HepG2 (cell line): ENCODE data around the gene SPOP. TPM values are rescaled to one million over a fixed set of nuclear protein-coding genes. Genes with fewer than 3 reads are reported as not detected.

Source experiments
- GATAD2A ChIP-seq: IDR thresholded peaks from 2 replicates; pipeline ENCODE4 v1.6.1; 2016
- LCORL ChIP-seq, 2 experiments: fragments of 450-650 bp in 1 of 2; sonication (generic) in 1 of 2; formaldehyde crosslinking in 1 of 2; IDR thresholded peaks; 2 replicates each; pipeline versions ENCODE4 v1.5.0 to v1.6.1; 2017 to 2020; ENCODE audit warnings: antibody characterized with exemption in 1 of 2, missing genetic modification reagents in 1 of 2
- MXI1 ChIP-seq: IDR thresholded peaks from 3 replicates; pipeline ENCODE4 v1.6.1; 2012; ENCODE audit warnings: low read depth, low read length, inconsistent platforms, borderline replicate concordance
- NR2F6 ChIP-seq, 2 experiments: IDR thresholded peaks; 2 replicates each; pipeline ENCODE4 v1.6.1; 2016; ENCODE audit warnings: antibody characterized with exemption in 1 of 2, mild to moderate bottlenecking in 1 of 2
- PHF21A ChIP-seq: sonication (generic); formaldehyde crosslinking; IDR thresholded peaks from 2 replicates; pipeline ENCODE4 v1.5.0; 2020; ENCODE audit warnings: mild to moderate bottlenecking, missing genetic modification reagents
- SPEN ChIP-seq: sonication (generic); formaldehyde crosslinking; IDR thresholded peaks from 2 replicates; pipeline ENCODE4 v1.5.1; 2020; ENCODE audit warnings: low read depth, mild to moderate bottlenecking, missing genetic modification reagents
- ZBTB26 ChIP-seq: IDR thresholded peaks from 2 replicates; pipeline ENCODE4 v1.6.1; 2016; ENCODE audit warnings: missing compliant biosample characterization, missing genetic modification reagents, borderline replicate concordance
- ZKSCAN8 ChIP-seq: IDR thresholded peaks from 2 replicates; pipeline ENCODE4 v1.6.1; 2016; ENCODE audit warnings: borderline replicate concordance, missing genetic modification reagents, missing compliant biosample characterization
- ZNF431 ChIP-seq: sonication (generic); formaldehyde crosslinking; IDR thresholded peaks from 2 replicates; pipeline ENCODE4 v1.9.0; 2022; ENCODE audit warnings: missing genetic modification reagents, low read depth, mild to moderate bottlenecking, borderline replicate concordance
- ZNF550 ChIP-seq: sonication (generic); formaldehyde crosslinking; IDR thresholded peaks from 2 replicates; pipeline ENCODE4 v1.4.0; 2020; ENCODE audit warnings: mild to moderate bottlenecking, missing genetic modification reagents, borderline replicate concordance
- ZNF746 ChIP-seq: sonication (generic); formaldehyde crosslinking; IDR thresholded peaks from 2 replicates; pipeline ENCODE4 v1.8.0; 2022; ENCODE audit warnings: mild to moderate bottlenecking, missing genetic modification reagents
- ZNF850 ChIP-seq: sonication (generic); formaldehyde crosslinking; conservative IDR thresholded peaks from 2 replicates; pipeline ENCODE4 v1.9.0; 2021; ENCODE audit warnings: mild to moderate bottlenecking, missing genetic modification reagents
- polyA plus RNA-seq, 8 experiments: library from polyadenylated mRNA; depleted of rRNA in 3 of 8; stranded (reverse) in 7 of 8; unstranded in 1 of 8; fragments of >200 nt; fragmentation: Illumina TruSeq in 4 of 8; extraction: Trizol in 4 of 8; gene quantifications; 2 replicates each; pipeline versions ENCODE4 v1.2.1 to v1.2.3, GENCODE V29; 2011 to 2016; ENCODE audit warnings: low read depth in 4 of 8, missing spikeins in 1 of 8, mixed read lengths in 1 of 8; ENCODE audit not compliant: insufficient read depth in 1 of 8
- total RNA-seq, 5 experiments: library from RNA; depleted of rRNA; stranded (reverse); fragments of >200 nt; fragmentation: Illumina TruSeq; extraction: Trizol; gene quantifications; 2 replicates each; pipeline ENCODE4 v1.2.3, GENCODE V29; 2016; ENCODE audit warnings: low read depth in 1 of 5
- TF ChIP-seq, protein P1 (sequence below): sonication (generic); formaldehyde crosslinking; conservative IDR thresholded peaks from 2 replicates; pipeline ENCODE4 v1.4.0; 2020; ENCODE audit warnings: mild to moderate bottlenecking, missing genetic modification reagents, moderate library complexity
- TF ChIP-seq, protein P2 (sequence below), 2 experiments: sonication (generic) in 1 of 2; formaldehyde crosslinking in 1 of 2; IDR thresholded peaks; 2 replicates each; pipeline versions ENCODE4 v1.5.1 to v1.6.1; 2011 to 2020; ENCODE audit warnings: borderline replicate concordance in 1 of 2, low read depth in 1 of 2, low read length in 1 of 2, mild to moderate bottlenecking in 1 of 2, missing genetic modification reagents in 1 of 2, moderate library complexity in 1 of 2
- TF ChIP-seq, protein P3 (sequence below): sonication (generic); formaldehyde crosslinking; IDR thresholded peaks from 2 replicates; pipeline ENCODE4 v1.8.1; 2023; ENCODE audit warnings: missing genetic modification reagents, inconsistent platforms, borderline replicate concordance
- TF ChIP-seq, protein P4 (sequence below): sonication (generic); formaldehyde crosslinking; IDR thresholded peaks from 2 replicates; pipeline ENCODE4 v1.4.0; 2020; ENCODE audit warnings: missing genetic modification reagents

The SPOP gene
- total and polyA plus RNA-seq, 2 of the 13 experiments (the other 11 are each of a cell fraction or from before 2014, with no cell fraction given) = 52.8 to 60.8 TPM

- TF ChIP-seq PHF21A (CRISPR knock-in tag) = 0 out of 2 replicates have a peak, but pooled peaks have one; percentile 25
- peak; percentile 23; the same call in 1 of the 2 replicates for TF ChIP-seq ZBTB26 (CRISPR knock-in tag)
- 0 out of 2 replicates have a peak, but pooled peaks have one; percentile 25 for TF ChIP-seq ZNF431 (CRISPR knock-in tag)
- 0 out of 3 replicates have a peak, but pooled peaks have one; percentile 16 for TF ChIP-seq MXI1
- no peak for TF ChIP-seq LCORL (IDR thresholded peaks at IDR 0.05)
- 0 out of 2 replicates have a peak, but pooled peaks have one; percentile 31 for TF ChIP-seq LCORL (CRISPR knock-in tag; IDR thresholded peaks at IDR 0.05)
- TF ChIP-seq, protein P1, sequence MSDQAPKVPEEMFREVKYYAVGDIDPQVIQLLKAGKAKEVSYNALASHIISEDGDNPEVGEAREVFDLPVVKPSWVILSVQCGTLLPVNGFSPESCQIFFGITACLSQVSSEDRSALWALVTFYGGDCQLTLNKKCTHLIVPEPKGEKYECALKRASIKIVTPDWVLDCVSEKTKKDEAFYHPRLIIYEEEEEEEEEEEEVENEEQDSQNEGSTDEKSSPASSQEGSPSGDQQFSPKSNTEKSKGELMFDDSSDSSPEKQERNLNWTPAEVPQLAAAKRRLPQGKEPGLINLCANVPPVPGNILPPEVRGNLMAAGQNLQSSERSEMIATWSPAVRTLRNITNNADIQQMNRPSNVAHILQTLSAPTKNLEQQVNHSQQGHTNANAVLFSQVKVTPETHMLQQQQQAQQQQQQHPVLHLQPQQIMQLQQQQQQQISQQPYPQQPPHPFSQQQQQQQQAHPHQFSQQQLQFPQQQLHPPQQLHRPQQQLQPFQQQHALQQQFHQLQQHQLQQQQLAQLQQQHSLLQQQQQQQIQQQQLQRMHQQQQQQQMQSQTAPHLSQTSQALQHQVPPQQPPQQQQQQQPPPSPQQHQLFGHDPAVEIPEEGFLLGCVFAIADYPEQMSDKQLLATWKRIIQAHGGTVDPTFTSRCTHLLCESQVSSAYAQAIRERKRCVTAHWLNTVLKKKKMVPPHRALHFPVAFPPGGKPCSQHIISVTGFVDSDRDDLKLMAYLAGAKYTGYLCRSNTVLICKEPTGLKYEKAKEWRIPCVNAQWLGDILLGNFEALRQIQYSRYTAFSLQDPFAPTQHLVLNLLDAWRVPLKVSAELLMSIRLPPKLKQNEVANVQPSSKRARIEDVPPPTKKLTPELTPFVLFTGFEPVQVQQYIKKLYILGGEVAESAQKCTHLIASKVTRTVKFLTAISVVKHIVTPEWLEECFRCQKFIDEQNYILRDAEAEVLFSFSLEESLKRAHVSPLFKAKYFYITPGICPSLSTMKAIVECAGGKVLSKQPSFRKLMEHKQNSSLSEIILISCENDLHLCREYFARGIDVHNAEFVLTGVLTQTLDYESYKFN (CRISPR knock-in tag) = peak; percentile 26; the same call in 1 of the 2 replicates
- 0 out of 2 replicates have a peak, but pooled peaks have one; percentile 55 for TF ChIP-seq ZKSCAN8 (CRISPR knock-in tag)
- TF ChIP-seq ZNF850 (CRISPR knock-in tag) = no peak
- TF ChIP-seq ZNF746 (CRISPR knock-in tag) = peak; percentile 74
- 0 out of 2 replicates have a peak, but pooled peaks have one; percentile 21 for TF ChIP-seq SPEN (CRISPR knock-in tag)
- TF ChIP-seq ZNF550 (CRISPR knock-in tag) = 0 out of 2 replicates have a peak, but pooled peaks have one; percentile 26
- TF ChIP-seq, protein P2, sequence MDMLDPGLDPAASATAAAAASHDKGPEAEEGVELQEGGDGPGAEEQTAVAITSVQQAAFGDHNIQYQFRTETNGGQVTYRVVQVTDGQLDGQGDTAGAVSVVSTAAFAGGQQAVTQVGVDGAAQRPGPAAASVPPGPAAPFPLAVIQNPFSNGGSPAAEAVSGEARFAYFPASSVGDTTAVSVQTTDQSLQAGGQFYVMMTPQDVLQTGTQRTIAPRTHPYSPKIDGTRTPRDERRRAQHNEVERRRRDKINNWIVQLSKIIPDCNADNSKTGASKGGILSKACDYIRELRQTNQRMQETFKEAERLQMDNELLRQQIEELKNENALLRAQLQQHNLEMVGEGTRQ (IDR thresholded peaks at IDR 0.05; ENCODE audit: low read depth, low read length) = peak; percentile 48; the same call in 1 of the 2 replicates
- TF ChIP-seq, protein P2 (CRISPR knock-in tag; IDR thresholded peaks at IDR 0.05; ENCODE audit: borderline replicate concordance) = peak; percentile 77; the same call in 1 of the 2 replicates
- TF ChIP-seq, protein P3, sequence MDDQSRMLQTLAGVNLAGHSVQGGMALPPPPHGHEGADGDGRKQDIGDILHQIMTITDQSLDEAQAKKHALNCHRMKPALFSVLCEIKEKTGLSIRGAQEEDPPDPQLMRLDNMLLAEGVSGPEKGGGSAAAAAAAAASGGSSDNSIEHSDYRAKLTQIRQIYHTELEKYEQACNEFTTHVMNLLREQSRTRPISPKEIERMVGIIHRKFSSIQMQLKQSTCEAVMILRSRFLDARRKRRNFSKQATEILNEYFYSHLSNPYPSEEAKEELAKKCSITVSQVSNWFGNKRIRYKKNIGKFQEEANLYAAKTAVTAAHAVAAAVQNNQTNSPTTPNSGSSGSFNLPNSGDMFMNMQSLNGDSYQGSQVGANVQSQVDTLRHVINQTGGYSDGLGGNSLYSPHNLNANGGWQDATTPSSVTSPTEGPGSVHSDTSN (CRISPR knock-in tag) = no peak
- TF ChIP-seq, protein P4, sequence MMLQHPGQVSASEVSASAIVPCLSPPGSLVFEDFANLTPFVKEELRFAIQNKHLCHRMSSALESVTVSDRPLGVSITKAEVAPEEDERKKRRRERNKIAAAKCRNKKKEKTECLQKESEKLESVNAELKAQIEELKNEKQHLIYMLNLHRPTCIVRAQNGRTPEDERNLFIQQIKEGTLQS (CRISPR knock-in tag) = no peak
- TF ChIP-seq NR2F6 (IDR thresholded peaks at IDR 0.05) = no peak
- TF ChIP-seq NR2F6 (CRISPR knock-in tag; IDR thresholded peaks at IDR 0.05) = 0 out of 2 replicates have a peak, but pooled peaks have one; percentile 22
- peak; percentile 33; the same call in 1 of the 2 replicates for TF ChIP-seq GATAD2A (CRISPR knock-in tag)
Observed at GRCh38 chr17:49565948-49566491, 111.9 kb downstream of the SPOP start (continued).
